Ovary (tissue), 9 donors: Measurements from ENCODE around the gene ZNF445. TPM values are rescaled to one million over a fixed set of nuclear protein-coding genes. Genes with fewer than 3 reads are reported as not detected.

Source experiments
- DNase-seq, 5 donors: peaks; one replicate each; pipeline ENCODE4 v3.0.0-alpha.2; 2019 to 2020
- H3K27ac ChIP-seq, 2 donors: fragments of 200-600 bp; one replicate each; pipeline versions ENCODE4 v1.5.1 to v1.8.0; 2019 to 2022
- H3K27me3 ChIP-seq: fragments of 200-600 bp; one replicate; pipeline ENCODE4 v1.8.0; 2022
- H3K36me3 ChIP-seq: fragments of 200-600 bp; sonication (generic); one replicate; pipeline ENCODE4 v1.5.1; 2019
- H3K4me1 ChIP-seq: one replicate; pipeline ENCODE4 v1.8.1; 2013; ENCODE audit warnings: mild to moderate bottlenecking, moderate library complexity; ENCODE audit not compliant: insufficient read depth
- H3K4me3 ChIP-seq: fragments of 200-600 bp; sonication (generic); one replicate; pipeline ENCODE4 v1.5.1; 2017
- H3K9me3 ChIP-seq, 2 donors: fragments of 200-600 bp in 1 of 2; sonication (generic) in 1 of 2; one replicate each; pipeline versions ENCODE4 v1.5.1 to v1.8.1; 2013 to 2019; ENCODE audit warnings: mild to moderate bottlenecking in 1 of 2, moderate library complexity in 1 of 2
- CTCF ChIP-seq, 3 donors: fragments of 450-650 bp in 2 of 3; fragments of 200-600 bp in 1 of 3; IDR thresholded peaks; one replicate each; pipeline versions ENCODE4 v1.5.1 to v1.8.0; 2016 to 2022; ENCODE audit warnings: antibody characterized with exemption in 3 of 3, mild to moderate bottlenecking in 1 of 3
- EP300 ChIP-seq: sonication (generic); formaldehyde crosslinking; IDR thresholded peaks from one replicate; pipeline ENCODE4 v1.6.1; 2017; ENCODE audit warnings: antibody characterized with exemption
- POLR2A ChIP-seq: fragments of 450-650 bp; IDR thresholded peaks from one replicate; pipeline ENCODE4 v1.6.1; 2017; ENCODE audit warnings: antibody characterized with exemption, mild to moderate bottlenecking, moderate library complexity
- WGBS, 3 donors: extraction: QIAGEN DNeasy Blood & Tissue Kit in 1 of 3; methylation state at CpG; one replicate each; pipeline versions ENCODE4 v1.1.5 to v1.1.7; 2013 to 2017; 5-methylcytosine and 5-hydroxymethylcytosine counted together
- intact Hi-C, 4 donors: fragments of 100-400 bp; cut with DNase I; formaldehyde crosslinking; loops; one replicate each; pipeline versions ENCODE4 v1.11.0 to v1.15.1; 2022 to 2023
- polyA plus RNA-seq, 2 donors: library from polyadenylated mRNA; stranded (reverse); fragments of 200-250 nt in 1 of 2; fragments of 350-450 nt in 1 of 2; fragmentation: Illumina TruSeq in 1 of 2; extraction: RNeasy Lipid Tissue Mini Kit (QIAGEN cat#74804) in 1 of 2; gene quantifications; one replicate each; pipeline ENCODE4 v1.2.3, GENCODE V29; 2013 to 2014
- total RNA-seq, 7 donors: library from RNA; depleted of rRNA in 2 of 7; stranded (reverse); fragments of >200 nt in 2 of 7; fragmentation: NEBNext Ultra II Directional in 3 of 7; extraction: Animal tissue kit (Norgen Biotek cat#: 25700) in 3 of 7; gene quantifications; one replicate each; pipeline versions ENCODE4 v1.1.0 to v1.2.4, GENCODE V29; 2016 to 2023
- donor health status: DM: no; HTN: no; CAD: no; lungs with moderate emphysema.
- donor health status: DM: no; HTN: no; CAD: no.
- donor health status: Bipolar disorder and iron deficiency.
- donor health status: DM: yes; HTN: yes; CAD: no.
- donor health status: DM: no; HTN: no; CAD: no.
- donor health status: DM: yes; HTN: yes; CAD: no.

ZNF445 gene
- total and polyA plus RNA-seq, 9 donors: 5.2 to 30.3 (median 25.2) TPM

- intact Hi-C loops: loop anchor here in 1 of 4 donors (10.0 kb wide), 1 partner anchor 62 kb away; the partner anchor contains the start of gene TCAIM
- peak in 2 of 5 donors; percentile 23 to 43 for DNase-seq
- Histone ChIP-seq H3K36me3 (no peaks in the 10 kb centered on the region), H3K4me3 (no peak overlapping the region), H3K9me3 (no peaks in the 10 kb centered on the region), H3K4me1 (peaks cover 4% of the 10 kb centered on the region), H3K27ac (peak overlapping the region in 1 of 2 donors; percentile 29), H3K27me3 (no peaks in the 10 kb centered on the region)
- TF ChIP-seq CTCF (IDR thresholded peaks at IDR 0.05): no peak
- no peak for TF ChIP-seq POLR2A
- no peak for TF ChIP-seq EP300
- WGBS, 3 donors: 21 to 53% (median 31%) methylated on average over 9 of the region's 9 CpGs
These were observed 81.0 kb downstream of the ZNF445 start for GRCh38 chr3:44396200-44397171.

- TF ChIP-seq EP300 (no peak), POLR2A (no peak), CTCF (IDR thresholded peaks at IDR 0.05) (no peak)
- H3K4me3 ChIP-seq: no peak overlapping the region
- peak in 4 of 5 donors; percentile 32 to 68 (median 62) for DNase-seq
- peak overlapping the region in 1 of 2 donors; percentile 29 for H3K27ac ChIP-seq
- no peaks in the 10 kb centered on the region for H3K36me3 ChIP-seq
- 24 to 47% (median 31%) methylated on average over 9 of the region's 9 CpGs for WGBS, 3 donors
- H3K4me1 ChIP-seq: peaks cover 4% of the 10 kb centered on the region
- intact Hi-C loops: loop anchor here in 1 of 4 donors (10.0 kb wide), 1 partner anchor 61 kb away; the partner anchor contains the start of gene TCAIM
- H3K27me3 ChIP-seq: no peaks in the 10 kb centered on the region
- H3K9me3 ChIP-seq: no peaks in the 10 kb centered on the region
These were observed 81.8 kb downstream of the ZNF445 start for GRCh38 chr3:44395714-44396113.

GRCh38 chr3:44392489-44392888 is 85.0 kb downstream of the ZNF445 start:
- no peaks in the 10 kb centered on the region for H3K9me3 ChIP-seq
- peaks cover 4% of the 10 kb centered on the region for H3K4me1 ChIP-seq
- no peaks in the 10 kb centered on the region for H3K36me3 ChIP-seq
- no peak for DNase-seq
- no peak for TF ChIP-seq EP300
- no peak for TF ChIP-seq CTCF (IDR thresholded peaks at IDR 0.05)
- no peak for TF ChIP-seq POLR2A
- intact Hi-C loops: loop anchor here in 1 of 4 donors (10.0 kb wide), 1 partner anchor 58 kb away; the partner anchor contains the start of gene TCAIM
- WGBS, 3 donors: 97 to 100% (median 98%) methylated on average over 1 of the region's 1 CpG
- no peaks in the 10 kb centered on the region for H3K27me3 ChIP-seq
- H3K4me3 ChIP-seq: no peak overlapping the region
- no peak overlapping the region for H3K27ac ChIP-seq

- H3K4me3 ChIP-seq: no peak overlapping the region
- WGBS, 3 donors: 96 to 98% (median 97%) methylated on average over 5 to 7 of the region's 7 CpGs
- no peaks in the 10 kb centered on the region for H3K27me3 ChIP-seq
- no peaks in the 10 kb centered on the region for H3K36me3 ChIP-seq
- peaks cover 0 to 6% of the 10 kb centered on the region in 2 donors for H3K9me3 ChIP-seq
- DNase-seq: no peak
- intact Hi-C loops: no loop called here
- H3K4me1 ChIP-seq: no peaks in the 10 kb centered on the region
- H3K27ac ChIP-seq: no peak overlapping the region
- no peak for TF ChIP-seq EP300
- no peak for TF ChIP-seq POLR2A
- TF ChIP-seq CTCF (IDR thresholded peaks at IDR 0.05): no peak
These were observed 90.1 kb downstream of the ZNF445 start for GRCh38 chr3:44387404-44387803.

Other genes with a start within 250 kb of the ZNF445 start
- gene TOPAZ1, start 235.8 kb downstream of the ZNF445 start, total RNA-seq: not detected
- under 1 TPM in 1 of 2 donors, not detected in 1; 0.02 TPM for gene TOPAZ1, start 235.8 kb downstream of the ZNF445 start, polyA plus RNA-seq
- 10 to 100 TPM; 18.7 to 24.0 (median 22.0) TPM for gene TCAIM, start 138.9 kb downstream of the ZNF445 start, total RNA-seq
- 10 to 100 TPM; 11.1 to 18.8 TPM for gene TCAIM, start 138.9 kb downstream of the ZNF445 start, polyA plus RNA-seq
- gene ZKSCAN7, start 77.5 kb upstream of the ZNF445 start, total RNA-seq: 10 to 100 TPM in 2 of 7 donors, 1 to 10 TPM in 5; 5.5 to 10.7 (median 7.7) TPM
- gene ZKSCAN7, start 77.5 kb upstream of the ZNF445 start, polyA plus RNA-seq: 1 to 10 TPM; 4.9 to 7.8 TPM
- 10 to 100 TPM in 5 of 7 donors, 1 to 10 TPM in 2; 4.6 to 18.4 (median 12.5) TPM for gene ZNF660, start 107.3 kb upstream of the ZNF445 start, total RNA-seq
- gene ZNF660, start 107.3 kb upstream of the ZNF445 start, polyA plus RNA-seq: 1 to 10 TPM; 4.5 to 6.7 TPM
- gene ZNF197, start 147.4 kb upstream of the ZNF445 start, total RNA-seq: 10 to 100 TPM; 15.1 to 27.0 (median 20.3) TPM
- gene ZNF197, start 147.4 kb upstream of the ZNF445 start, polyA plus RNA-seq: 10 to 100 TPM; 11.3 to 11.8 TPM
- gene ZNF35, start 171.1 kb upstream of the ZNF445 start, total RNA-seq: 10 to 100 TPM in 1 of 7 donors, 1 to 10 TPM in 6; 4.4 to 14.2 (median 7.2) TPM
- gene ZNF35, start 171.1 kb upstream of the ZNF445 start, polyA plus RNA-seq: 1 to 10 TPM; 2.7 to 5.4 TPM
- 10 to 100 TPM in 2 of 7 donors, 1 to 10 TPM in 5; 6.1 to 11.2 (median 8.3) TPM for gene ZNF502, start 235.0 kb upstream of the ZNF445 start, total RNA-seq
- 1 to 10 TPM; 4.1 to 5.5 TPM for gene ZNF502, start 235.0 kb upstream of the ZNF445 start, polyA plus RNA-seq